ENCODE measurements around the gene SPTBN5.

GRCh38 chr15:41819455-41820050 lies 74.3 kb downstream of the SPTBN5 start:
- TF ChIP-seq CTCF (conservative IDR thresholded peaks at IDR 0.05; ENCODE audit: low read length) (no peak), EZH2phosphoT487 (IDR thresholded peaks at IDR 0.05; ENCODE audit: borderline replicate concordance) (no peak)

Measured in Loucy (cell line).